Naive B cell (primary cell): Measurements from ENCODE around the gene AGAP3. TPM values are rescaled to one million over a fixed set of nuclear protein-coding genes. Genes with fewer than 3 reads are reported as not detected.
"Not testable (repeated sequence)": the region's sequence is repeated elsewhere in the genome, so short reads cannot be mapped to it uniquely, and the experiment has no call there.

Experiments used
- ATAC-seq, 2 donors: fragments of 150-1000 bp; cut with Tn5 transposase; 2 replicates each; pipeline ENCODE4 v1.10.0; 2021; ENCODE audit warnings: low read depth in 2 of 2, mild to moderate bottlenecking in 2 of 2, moderate library complexity in 2 of 2
- DNase-seq: peaks from one replicate; pipeline ENCODE4 v3.0.0; 2022
- H3K27ac Mint-ChIP-seq, 6 donors: one replicate each; pipeline ENCODE4 v1.8.0; 2020 to 2022; ENCODE audit warnings: mild to moderate bottlenecking in 6 of 6, mixed read lengths in 6 of 6, moderate library complexity in 5 of 6, inconsistent platforms in 2 of 6
- H3K27me3 Mint-ChIP-seq, 3 donors: one replicate each; pipeline ENCODE4 v1.8.0; 2021 to 2022; ENCODE audit warnings: mixed read lengths in 3 of 3, mild to moderate bottlenecking in 1 of 3
- H3K36me3 Mint-ChIP-seq, 2 donors: one replicate each; pipeline ENCODE4 v1.8.0; 2020 to 2022; ENCODE audit warnings: mixed read lengths in 2 of 2, inconsistent platforms in 1 of 2, mild to moderate bottlenecking in 1 of 2
- H3K4me1 Mint-ChIP-seq, 3 donors: one replicate each; pipeline ENCODE4 v1.8.0; 2020 to 2022; ENCODE audit warnings: mixed read lengths in 3 of 3, inconsistent platforms in 1 of 3, mild to moderate bottlenecking in 1 of 3, moderate library complexity in 1 of 3
- H3K4me3 Mint-ChIP-seq, 8 donors: one replicate each; pipeline ENCODE4 v1.8.0; 2020 to 2022; ENCODE audit warnings: mild to moderate bottlenecking in 8 of 8, mixed read lengths in 8 of 8, moderate library complexity in 8 of 8, inconsistent platforms in 2 of 8
- H3K9me3 Mint-ChIP-seq, 7 donors: one replicate each; pipeline ENCODE4 v1.8.0; 2020 to 2022; ENCODE audit warnings: mixed read lengths in 7 of 7, mild to moderate bottlenecking in 5 of 7, inconsistent platforms in 2 of 7, moderate library complexity in 1 of 7
- polyA plus RNA-seq, 6 donors: library from polyadenylated mRNA; unstranded; fragments of 300-500 nt; fragmentation: Illumina TruSeq; gene quantifications; one replicate each; pipeline ENCODE4 v1.2.3, GENCODE V29; 2021; ENCODE audit warnings: low read depth in 6 of 6

AGAP3 gene
- 1 to 10 TPM in 1 of 6 donors, under 1 TPM in 2, not detected in 3; 0.58 to 1.2 (median 0.66) TPM for polyA plus RNA-seq

GRCh38 chr7:151085691-151086620, at the start of gene AGAP3:
AGAP3 (plus strand) TSS chr7:151086475; CDS start chr7:151086742, 267 bp downstream.
- peaks cover 0 to 2% (median 0%) of the 10 kb centered on the region in 7 donors for H3K9me3 Mint-ChIP-seq
- H3K4me3 Mint-ChIP-seq = peak within 1 kb of the TSS; percentile 86 to 95 (median 92)
- H3K27ac Mint-ChIP-seq = peak within 1 kb of the TSS; percentile 90 to 99 (median 96)
- peaks cover 0 to 6% of the 10 kb centered on the region in 2 donors for H3K36me3 Mint-ChIP-seq
- ATAC-seq (no peak), DNase-seq (no peak)
- peaks cover 29 to 42% (median 36%) of the 10 kb centered on the region in 3 donors for H3K27me3 Mint-ChIP-seq
- peaks cover 35 to 44% (median 38%) of the 10 kb centered on the region in 3 donors for H3K4me1 Mint-ChIP-seq

- ATAC-seq (no peak), DNase-seq (no peak)
- Mint-ChIP-seq H3K36me3 (no peaks in the 10 kb centered on the region), H3K9me3 (no peaks in the 10 kb centered on the region), H3K27ac (peak overlapping the region in 2 of 6 donors; percentile 68 to 76), H3K27me3 (no peaks in the 10 kb centered on the region), H3K4me1 (no peaks in the 10 kb centered on the region), H3K4me3 (peak overlapping the region in 1 of 8 donors; percentile 25)
Measured at GRCh38 chr7:151038951-151039849, 47.1 kb upstream of the AGAP3 start.

- H3K9me3 Mint-ChIP-seq = no peaks in the 10 kb centered on the region
- no peaks in the 10 kb centered on the region for H3K27me3 Mint-ChIP-seq
- H3K4me3 Mint-ChIP-seq = peak overlapping the region in 1 of 8 donors; percentile 2
- no peaks in the 10 kb centered on the region for H3K4me1 Mint-ChIP-seq
- ATAC-seq = no peak
- peak overlapping the region in 1 of 6 donors; percentile 76 for H3K27ac Mint-ChIP-seq
- DNase-seq = no peak
- no peaks in the 10 kb centered on the region for H3K36me3 Mint-ChIP-seq
Measured at GRCh38 chr7:151039850-151040548, 46.3 kb upstream of the AGAP3 start.

- H3K27me3 Mint-ChIP-seq = no peaks in the 10 kb centered on the region
- no peak overlapping the region for H3K4me3 Mint-ChIP-seq
- H3K9me3 Mint-ChIP-seq = no peaks in the 10 kb centered on the region
- H3K36me3 Mint-ChIP-seq = no peaks in the 10 kb centered on the region
- no peaks in the 10 kb centered on the region for H3K4me1 Mint-ChIP-seq
- ATAC-seq = no peak
- no peak for DNase-seq
- no peak overlapping the region for H3K27ac Mint-ChIP-seq
Measured at GRCh38 chr7:151040616-151041375, 45.5 kb upstream of the AGAP3 start.

GRCh38 chr7:151043449-151043848, 42.8 kb upstream of the AGAP3 start:
- peak overlapping the region in 1 of 8 donors; percentile 59 for H3K4me3 Mint-ChIP-seq
- not testable (repeated sequence) for DNase-seq, H3K27me3 Mint-ChIP-seq, H3K4me1 Mint-ChIP-seq, ATAC-seq, H3K36me3 Mint-ChIP-seq, H3K9me3 Mint-ChIP-seq
- peak overlapping the region in 1 of 6 donors; percentile 64 for H3K27ac Mint-ChIP-seq

GRCh38 chr7:151043959-151044358, 42.3 kb upstream of the AGAP3 start:
- H3K27me3 Mint-ChIP-seq = no peaks in the 10 kb centered on the region
- DNase-seq (no peak), ATAC-seq (no peak)
- H3K4me3 Mint-ChIP-seq = no peak overlapping the region
- H3K4me1 Mint-ChIP-seq = peaks cover 0 to 2% (median 0%) of the 10 kb centered on the region in 3 donors
- H3K27ac Mint-ChIP-seq = no peak overlapping the region
- H3K9me3 Mint-ChIP-seq = no peaks in the 10 kb centered on the region
- no peaks in the 10 kb centered on the region for H3K36me3 Mint-ChIP-seq

- Mint-ChIP-seq H3K4me3 (no peak overlapping the region), H3K9me3 (no peaks in the 10 kb centered on the region), H3K36me3 (no peaks in the 10 kb centered on the region), H3K27ac (no peak overlapping the region), H3K4me1 (peaks cover 0 to 2% (median 0%) of the 10 kb centered on the region in 3 donors), H3K27me3 (peaks cover 0 to 7% (median 6%) of the 10 kb centered on the region in 3 donors)
- ATAC-seq (no peak), DNase-seq (no peak)
Measured at GRCh38 chr7:151045262-151045661, 41.0 kb upstream of the AGAP3 start.

GRCh38 chr7:151045967-151046366, 40.3 kb upstream of the AGAP3 start:
- no peak overlapping the region for H3K4me3 Mint-ChIP-seq
- H3K36me3 Mint-ChIP-seq = no peaks in the 10 kb centered on the region
- H3K4me1 Mint-ChIP-seq = peaks cover 0 to 2% (median 0%) of the 10 kb centered on the region in 3 donors
- H3K9me3 Mint-ChIP-seq = no peaks in the 10 kb centered on the region
- ATAC-seq (no peak), DNase-seq (no peak)
- H3K27ac Mint-ChIP-seq = no peak overlapping the region
- peaks cover 0 to 12% (median 9%) of the 10 kb centered on the region in 3 donors for H3K27me3 Mint-ChIP-seq

GRCh38 chr7:151046603-151047573, 39.4 kb upstream of the AGAP3 start:
- Mint-ChIP-seq H3K9me3 (no peaks in the 10 kb centered on the region), H3K27ac (peak overlapping the region in 2 of 6 donors; percentile 4 to 39), H3K36me3 (no peaks in the 10 kb centered on the region), H3K4me1 (peaks cover 0 to 2% (median 0%) of the 10 kb centered on the region in 3 donors), H3K4me3 (no peak overlapping the region), H3K27me3 (peaks cover 0 to 17% (median 9%) of the 10 kb centered on the region in 3 donors)
- DNase-seq (no peak), ATAC-seq (no peak)

GRCh38 chr7:151047976-151048815, 38.1 kb upstream of the AGAP3 start, which contains the start of gene ASIC3:
ASIC3 (plus strand) TSS chr7:151048531; CDS start chr7:151048886, 355 bp downstream.
- Mint-ChIP-seq H3K27ac (peak within 1 kb of the TSS in 3 of 6 donors; percentile 4 to 62 (median 39)), H3K9me3 (no peaks in the 10 kb centered on the region), H3K4me3 (peak within 1 kb of the TSS in 1 of 8 donors; percentile 59), H3K36me3 (peaks cover 0 to 11% of the 10 kb centered on the region in 2 donors), H3K4me1 (peaks cover 0 to 6% (median 0%) of the 10 kb centered on the region in 3 donors), H3K27me3 (peaks cover 5 to 27% (median 20%) of the 10 kb centered on the region in 3 donors)
- DNase-seq = no peak
- no peak for ATAC-seq
